ENCODE measurements around the gene SNCAIP. TPM values are rescaled to one million over a fixed set of nuclear protein-coding genes. Genes with fewer than 3 reads are reported as not detected.
"Not testable (repeated sequence)": the region's sequence is repeated elsewhere in the genome, so short reads cannot be mapped to it uniquely, and the experiment has no call there.

SNCAIP gene
- total RNA-seq, 1 donor from 2014 or later = 4.2 TPM

- no peak overlapping the region for H3K27ac Mint-ChIP-seq (ENCODE audit: unreplicated experiment)
- H3K36me3 Mint-ChIP-seq (ENCODE audit: unreplicated experiment) = no peaks in the 10 kb centered on the region
- H3K27me3 Mint-ChIP-seq (ENCODE audit: unreplicated experiment) = no peaks in the 10 kb centered on the region
- no peak overlapping the region for H3K4me3 Mint-ChIP-seq (ENCODE audit: unreplicated experiment)
- DNase-seq (ENCODE audit: extremely low spot score, unreplicated experiment) = no peak
- H3K4me1 Mint-ChIP-seq (ENCODE audit: unreplicated experiment) = no peaks in the 10 kb centered on the region
- TF ChIP-seq CTCF (IDR thresholded peaks at IDR 0.05) = no peak
- no peaks in the 10 kb centered on the region for H3K9me3 Mint-ChIP-seq (ENCODE audit: unreplicated experiment)
These were observed 38.5 kb downstream of the SNCAIP start for GRCh38 chr5:122350496-122350895.

GRCh38 chr5:122351416-122352157 is 39.5 kb downstream of the SNCAIP start:
- Mint-ChIP-seq H3K27ac (ENCODE audit: unreplicated experiment) (no peak overlapping the region), H3K27me3 (ENCODE audit: unreplicated experiment) (no peaks in the 10 kb centered on the region), H3K4me1 (ENCODE audit: unreplicated experiment) (no peaks in the 10 kb centered on the region), H3K4me3 (ENCODE audit: unreplicated experiment) (no peak overlapping the region), H3K36me3 (ENCODE audit: unreplicated experiment) (no peaks in the 10 kb centered on the region), H3K9me3 (ENCODE audit: unreplicated experiment) (no peaks in the 10 kb centered on the region)
- TF ChIP-seq CTCF (IDR thresholded peaks at IDR 0.05) = no peak
- DNase-seq (ENCODE audit: extremely low spot score, unreplicated experiment) = no peak

- H3K4me1 Mint-ChIP-seq (ENCODE audit: unreplicated experiment) = no peaks in the 10 kb centered on the region
- H3K27ac Mint-ChIP-seq (ENCODE audit: unreplicated experiment) = no peak overlapping the region
- no peak for TF ChIP-seq CTCF (IDR thresholded peaks at IDR 0.05)
- H3K4me3 Mint-ChIP-seq (ENCODE audit: unreplicated experiment) = no peak overlapping the region
- H3K9me3 Mint-ChIP-seq (ENCODE audit: unreplicated experiment) = no peaks in the 10 kb centered on the region
- no peaks in the 10 kb centered on the region for H3K27me3 Mint-ChIP-seq (ENCODE audit: unreplicated experiment)
- DNase-seq (ENCODE audit: extremely low spot score, unreplicated experiment) = no peak
- H3K36me3 Mint-ChIP-seq (ENCODE audit: unreplicated experiment) = no peaks in the 10 kb centered on the region
These were observed 40.3 kb downstream of the SNCAIP start for GRCh38 chr5:122352331-122352730.

- H3K4me3 Mint-ChIP-seq (ENCODE audit: unreplicated experiment); H3K27ac Mint-ChIP-seq (ENCODE audit: unreplicated experiment); H3K36me3 Mint-ChIP-seq (ENCODE audit: unreplicated experiment); H3K4me1 Mint-ChIP-seq (ENCODE audit: unreplicated experiment); H3K27me3 Mint-ChIP-seq (ENCODE audit: unreplicated experiment); DNase-seq (ENCODE audit: extremely low spot score, unreplicated experiment); H3K9me3 Mint-ChIP-seq (ENCODE audit: unreplicated experiment): not testable (repeated sequence)
These were observed 41.3 kb downstream of the SNCAIP start for GRCh38 chr5:122353361-122353760.

GRCh38 chr5:122354293-122354692 is 42.3 kb downstream of the SNCAIP start:
- Mint-ChIP-seq H3K4me1 (ENCODE audit: unreplicated experiment) (no peaks in the 10 kb centered on the region), H3K27ac (ENCODE audit: unreplicated experiment) (no peak overlapping the region), H3K9me3 (ENCODE audit: unreplicated experiment) (no peaks in the 10 kb centered on the region), H3K4me3 (ENCODE audit: unreplicated experiment) (no peak overlapping the region), H3K27me3 (ENCODE audit: unreplicated experiment) (no peaks in the 10 kb centered on the region), H3K36me3 (ENCODE audit: unreplicated experiment) (no peaks in the 10 kb centered on the region)
- DNase-seq (ENCODE audit: extremely low spot score, unreplicated experiment) = no peak
- no peak for TF ChIP-seq CTCF (IDR thresholded peaks at IDR 0.05)
